WTC11 (cell line): ENCODE results near the gene TIMM50. TPM values are rescaled to one million over a fixed set of nuclear protein-coding genes. Genes with fewer than 3 reads are reported as not detected.
A peak's percentile ranks its signal among the peaks of the same experiment; 100 is the strongest.

Experiments used
- CBFB ChIP-seq: sonication (generic); formaldehyde crosslinking; IDR thresholded peaks from 2 replicates; pipeline ENCODE4 v1.8.1; 2022; ENCODE audit warnings: mild to moderate bottlenecking, low read depth, missing genetic modification reagents
- FOXJ3 ChIP-seq: sonication (generic); formaldehyde crosslinking; IDR thresholded peaks from 2 replicates; pipeline ENCODE4 v1.9.0; 2021; ENCODE audit warnings: missing genetic modification reagents, mild to moderate bottlenecking, borderline replicate concordance
- FOXP1 ChIP-seq: sonication (generic); formaldehyde crosslinking; IDR thresholded peaks from 2 replicates; pipeline ENCODE4 v1.8.0; 2022; ENCODE audit warnings: missing genetic modification reagents, mild to moderate bottlenecking, moderate library complexity, borderline replicate concordance
- FOXP4 ChIP-seq: sonication (generic); formaldehyde crosslinking; IDR thresholded peaks from 2 replicates; pipeline ENCODE4 v1.8.0; 2022; ENCODE audit warnings: mild to moderate bottlenecking, missing genetic modification reagents
- GABPB1 ChIP-seq: sonication (generic); formaldehyde crosslinking; IDR thresholded peaks from 2 replicates; pipeline ENCODE4 v1.8.1; 2023; ENCODE audit warnings: mild to moderate bottlenecking, missing genetic modification reagents
- GRHL2 ChIP-seq: fragments of 250-450 bp; sonication (Bioruptor Pico); IDR thresholded peaks from 2 replicates; pipeline ENCODE4 v1.8.0; 2022; ENCODE audit warnings: mild to moderate bottlenecking, moderate library complexity; ENCODE audit not compliant: insufficient replicate concordance, severe bottlenecking
- HMGA2 ChIP-seq: fragments of 250-450 bp; sonication (Bioruptor Pico); IDR thresholded peaks from 2 replicates; pipeline ENCODE4 v1.4.0; 2021; ENCODE audit warnings: mild to moderate bottlenecking, moderate library complexity
- MAX ChIP-seq: sonication (generic); formaldehyde crosslinking; IDR thresholded peaks from 2 replicates; pipeline ENCODE4 v1.8.0; 2022; ENCODE audit warnings: mild to moderate bottlenecking, missing genetic modification reagents
- NFE2L1 ChIP-seq: sonication (generic); formaldehyde crosslinking; IDR thresholded peaks from 2 replicates; pipeline ENCODE4 v1.8.1; 2023; ENCODE audit warnings: missing genetic modification reagents
- NFYB ChIP-seq: sonication (generic); formaldehyde crosslinking; conservative IDR thresholded peaks from 2 replicates; pipeline ENCODE4 v1.8.0; 2022; ENCODE audit warnings: low read depth, missing genetic modification reagents
- NR1H2 ChIP-seq: sonication (generic); formaldehyde crosslinking; IDR thresholded peaks from 2 replicates; pipeline ENCODE4 v1.9.0; 2021; ENCODE audit warnings: mild to moderate bottlenecking, moderate library complexity, missing genetic modification reagents
- NR3C1 ChIP-seq: sonication (generic); formaldehyde crosslinking; conservative IDR thresholded peaks from 2 replicates; pipeline ENCODE4 v1.8.1; 2023; ENCODE audit warnings: low read depth, mild to moderate bottlenecking, missing genetic modification reagents
- PREB ChIP-seq: sonication (generic); formaldehyde crosslinking; IDR thresholded peaks from 2 replicates; pipeline ENCODE4 v1.8.1; 2022; ENCODE audit warnings: mild to moderate bottlenecking, missing genetic modification reagents, moderate library complexity, borderline replicate concordance
- PRRX2 ChIP-seq: fragments of 250-450 bp; sonication (Bioruptor Pico); IDR thresholded peaks from 2 replicates; pipeline ENCODE4 v1.8.0; 2021; ENCODE audit warnings: mild to moderate bottlenecking
- SMAD4 ChIP-seq: sonication (generic); formaldehyde crosslinking; IDR thresholded peaks from 2 replicates; pipeline ENCODE4 v1.8.0; 2022; ENCODE audit warnings: mild to moderate bottlenecking, missing genetic modification reagents
- SOX15 ChIP-seq: fragments of 250-450 bp; sonication (Bioruptor Pico); IDR thresholded peaks from 2 replicates; pipeline ENCODE4 v1.9.0; 2021; ENCODE audit warnings: mild to moderate bottlenecking
- TP53 ChIP-seq: sonication (generic); formaldehyde crosslinking; IDR thresholded peaks from 2 replicates; pipeline ENCODE4 v1.8.1; 2023; ENCODE audit warnings: mild to moderate bottlenecking, missing genetic modification reagents
- ZBTB43 ChIP-seq: sonication (generic); formaldehyde crosslinking; IDR thresholded peaks from 2 replicates; pipeline ENCODE4 v1.8.1; 2023; ENCODE audit warnings: mild to moderate bottlenecking, missing genetic modification reagents
- ZNF121 ChIP-seq: sonication (generic); formaldehyde crosslinking; IDR thresholded peaks from 2 replicates; pipeline ENCODE4 v1.8.0; 2023; ENCODE audit warnings: missing genetic modification reagents
- ZNF232 ChIP-seq: sonication (generic); formaldehyde crosslinking; IDR thresholded peaks from 2 replicates; pipeline ENCODE4 v1.8.0; 2022; ENCODE audit warnings: mild to moderate bottlenecking, missing genetic modification reagents
- ZNF263 ChIP-seq: sonication (generic); formaldehyde crosslinking; IDR thresholded peaks from 2 replicates; pipeline ENCODE4 v1.8.1; 2022; ENCODE audit warnings: low read depth, mild to moderate bottlenecking, moderate library complexity, missing genetic modification reagents
- ZNF317 ChIP-seq: sonication (generic); formaldehyde crosslinking; IDR thresholded peaks from 2 replicates; pipeline ENCODE4 v1.8.1; 2023; ENCODE audit warnings: low read depth, mild to moderate bottlenecking, moderate library complexity, missing genetic modification reagents, borderline replicate concordance
- ZNF416 ChIP-seq: fragments of 250-450 bp; sonication (Bioruptor Pico); IDR thresholded peaks from 2 replicates; pipeline ENCODE4 v1.9.0; 2021; ENCODE audit warnings: mild to moderate bottlenecking, inconsistent platforms
- ZNF423 ChIP-seq: fragments of 250-450 bp; sonication (Bioruptor Pico); IDR thresholded peaks from 2 replicates; pipeline ENCODE4 v2.1.2; 2022; ENCODE audit warnings: mild to moderate bottlenecking, moderate library complexity
- ZNF512 ChIP-seq: sonication (generic); formaldehyde crosslinking; IDR thresholded peaks from 2 replicates; pipeline ENCODE4 v1.8.1; 2022; ENCODE audit warnings: missing genetic modification reagents, borderline replicate concordance
- ZNF532 ChIP-seq: fragments of 250-450 bp; sonication (Bioruptor Pico); IDR thresholded peaks from 2 replicates; pipeline ENCODE4 v1.9.0; 2021; ENCODE audit warnings: mild to moderate bottlenecking, borderline replicate concordance
- ZSCAN18 ChIP-seq: fragments of 250-450 bp; sonication (Bioruptor Pico); IDR thresholded peaks from 2 replicates; pipeline ENCODE4 v2.1.2; 2022; ENCODE audit warnings: mild to moderate bottlenecking, moderate library complexity
- total RNA-seq: library from RNA; stranded (reverse); gene quantifications from 3 replicates; pipeline ENCODE4 v1.2.3, GENCODE V29; 2021

Gene TIMM50
- total RNA-seq, 1 experiment from 2014 or later = 154 TPM

GRCh38 chr19:39506944-39507714 is 26.5 kb downstream of the TIMM50 start (continued):
- TF ChIP-seq CBFB (CRISPR knock-in tag) (peak; percentile 99), SMAD4 (CRISPR knock-in tag) (peak; percentile 90), FOXP4 (CRISPR knock-in tag) (peak; percentile 100), ZSCAN18 (no peak), FOXJ3 (CRISPR knock-in tag) (no peak), GABPB1 (CRISPR knock-in tag) (peak; percentile 71), ZNF423 (CRISPR knock-in tag) (no peak), NFE2L1 (CRISPR knock-in tag) (peak; percentile 99), SOX15 (CRISPR knock-in tag) (no peak), HMGA2 (no peak), GRHL2 (no peak), NR3C1 (CRISPR knock-in tag) (peak; percentile 99), PRRX2 (CRISPR knock-in tag) (no peak), FOXP1 (CRISPR knock-in tag) (peak; percentile 100), MAX (CRISPR knock-in tag) (peak; percentile 99), TP53 (CRISPR knock-in tag) (peak; percentile 100), ZNF232 (peak; percentile 99), ZNF416 (CRISPR knock-in tag) (0 out of 2 replicates have a peak, but pooled peaks have one; percentile 64), ZNF532 (CRISPR knock-in tag) (no peak), ZNF317 (CRISPR knock-in tag) (peak; percentile 85), ZNF263 (CRISPR knock-in tag) (peak; percentile 77), ZNF121 (CRISPR knock-in tag) (peak; percentile 77; the same call in 1 of the 2 replicates), NFYB (CRISPR knock-in tag) (peak; percentile 69), PREB (0 out of 2 replicates have a peak, but pooled peaks have one; percentile 71), ZBTB43 (CRISPR knock-in tag) (peak; percentile 98), NR1H2 (CRISPR knock-in tag) (peak; percentile 72; the same call in 1 of the 2 replicates), ZNF512 (CRISPR knock-in tag) (0 out of 2 replicates have a peak, but pooled peaks have one; percentile 65)
